ENCODE results near the gene SNRPA. TPM values are rescaled to one million over a fixed set of nuclear protein-coding genes. Genes with fewer than 3 reads are reported as not detected.

SNRPA gene
- total and polyA plus RNA-seq, 2 of the 13 experiments (the other 11 are each of a cell fraction or from before 2014, with no cell fraction given) = 59.6 to 162 TPM

GRCh38 chr19:40750058-40750873 is 737 bp upstream of the SNRPA start, which contains the start of gene ACTMAP (continued):
- TF ChIP-seq RXRA (CRISPR knock-in tag; IDR thresholded peaks at IDR 0.05) = peak; percentile 49; the same call in 1 of the 2 replicates
- TF ChIP-seq PBX2 (CRISPR knock-in tag; IDR thresholded peaks at IDR 0.05) = no peak
- TF ChIP-seq RBM39 (IDR thresholded peaks at IDR 0.05; ENCODE audit: low read depth, low read length, poor library complexity, severe bottlenecking) = no peak
- TF ChIP-seq ZNF724P (CRISPR knock-in tag; IDR thresholded peaks at IDR 0.05; ENCODE audit: borderline replicate concordance) = peak; percentile 55; the same call in 1 of the 2 replicates
- no peak for TF ChIP-seq ZNF850 (CRISPR knock-in tag; conservative IDR thresholded peaks at IDR 0.05)
- no peak for TF ChIP-seq UBTF (CRISPR knock-in tag; IDR thresholded peaks at IDR 0.05)
- TF ChIP-seq PRPF4 (IDR thresholded peaks at IDR 0.05; ENCODE audit: low read depth, low read length, poor library complexity, severe bottlenecking) = no peak
- TF ChIP-seq ZNF550 (CRISPR knock-in tag; IDR thresholded peaks at IDR 0.05; ENCODE audit: borderline replicate concordance) = no peak
- TF ChIP-seq E2F5 (CRISPR knock-in tag; conservative IDR thresholded peaks at IDR 0.05) = peak; percentile 84
- TF ChIP-seq ZZZ3 (CRISPR knock-in tag; IDR thresholded peaks at IDR 0.05; ENCODE audit: borderline replicate concordance) = no peak
- TF ChIP-seq NR2F1 (CRISPR knock-in tag; IDR thresholded peaks at IDR 0.05) = peak; percentile 88 to 99
- TF ChIP-seq TEF (CRISPR knock-in tag; IDR thresholded peaks at IDR 0.05) = no peak
- no peak for TF ChIP-seq ZNF740 (CRISPR knock-in tag; IDR thresholded peaks at IDR 0.05)
- TF ChIP-seq TBL1XR1 (IDR thresholded peaks at IDR 0.05; ENCODE audit: borderline replicate concordance, low read length, partially characterized antibody) = no peak
- TF ChIP-seq TBP (CRISPR knock-in tag; IDR thresholded peaks at IDR 0.05) = no peak
- TF ChIP-seq ZFP41 (CRISPR knock-in tag; IDR thresholded peaks at IDR 0.05; ENCODE audit: borderline replicate concordance) = no peak
- TF ChIP-seq ZFP1 (CRISPR knock-in tag; IDR thresholded peaks at IDR 0.05) = no peak
- TF ChIP-seq ETV6 (CRISPR knock-in tag; conservative IDR thresholded peaks at IDR 0.05) = 0 out of 2 replicates have a peak, but pooled peaks have one; percentile 62
- TF ChIP-seq ZNF34 (CRISPR knock-in tag; IDR thresholded peaks at IDR 0.05; ENCODE audit: borderline replicate concordance) = peak; percentile 72; the same call in 1 of the 2 replicates
- TF ChIP-seq SSRP1 (CRISPR knock-in tag; IDR thresholded peaks at IDR 0.05) = no peak
- TF ChIP-seq ZNF343 (CRISPR knock-in tag; IDR thresholded peaks at IDR 0.05) = no peak
- TF ChIP-seq SUZ12 (IDR thresholded peaks at IDR 0.05; ENCODE audit: low read depth, low read length) = no peak
- no peak for TF ChIP-seq ZNF234 (CRISPR knock-in tag; conservative IDR thresholded peaks at IDR 0.05)

Measured in HepG2 (cell line).